ENCODE measurements around the gene ALOX15.
"Not testable (repeated sequence)": the region's sequence is repeated elsewhere in the genome, so short reads cannot be mapped to it uniquely, and the experiment has no call there.

The ALOX15 gene

GRCh38 chr17:4617590-4618351, 23.7 kb downstream of the ALOX15 start:
- no peak for DNase-seq (ENCODE audit: low read depth in 2 of 2)

GRCh38 chr17:4617090-4617489, 24.4 kb downstream of the ALOX15 start:
- no peak for DNase-seq (ENCODE audit: low read depth in 2 of 2)

- DNase-seq (ENCODE audit: low read depth in 2 of 2), result no peak
Observed at GRCh38 chr17:4616476-4616875, 25.0 kb downstream of the ALOX15 start.

- no peak for DNase-seq (ENCODE audit: low read depth in 2 of 2)
Observed at GRCh38 chr17:4610656-4611055, 30.8 kb downstream of the ALOX15 start.

- no peak for DNase-seq (ENCODE audit: low read depth in 2 of 2)
Observed at GRCh38 chr17:4610162-4610561, 31.3 kb downstream of the ALOX15 start.

GRCh38 chr17:4609761-4610160, 31.7 kb downstream of the ALOX15 start:
- no peak for DNase-seq (ENCODE audit: low read depth in 2 of 2)

GRCh38 chr17:4607773-4608187, 33.7 kb downstream of the ALOX15 start:
- DNase-seq (ENCODE audit: low read depth in 2 of 2), result no peak

GRCh38 chr17:4607261-4607741, 34.2 kb downstream of the ALOX15 start:
- no peak for DNase-seq (ENCODE audit: low read depth in 2 of 2)

- DNase-seq (ENCODE audit: low read depth in 2 of 2), result no peak
Observed at GRCh38 chr17:4605826-4606225, 35.7 kb downstream of the ALOX15 start.

GRCh38 chr17:4604736-4605135, 36.7 kb downstream of the ALOX15 start:
- not testable (repeated sequence) for DNase-seq (ENCODE audit: low read depth in 2 of 2)

- DNase-seq (ENCODE audit: low read depth in 2 of 2), result no peak
Observed at GRCh38 chr17:4604111-4604644, 37.3 kb downstream of the ALOX15 start.

- no peak for DNase-seq (ENCODE audit: low read depth in 2 of 2)
Observed at GRCh38 chr17:4602041-4602440, 39.4 kb downstream of the ALOX15 start.

GRCh38 chr17:4601326-4601725, 40.2 kb downstream of the ALOX15 start:
- no peak for DNase-seq (ENCODE audit: low read depth in 2 of 2)

GRCh38 chr17:4600563-4600962, 40.9 kb downstream of the ALOX15 start:
- DNase-seq (ENCODE audit: low read depth in 2 of 2), result no peak

GRCh38 chr17:4599505-4600281, 41.8 kb downstream of the ALOX15 start:
- DNase-seq (ENCODE audit: low read depth in 2 of 2), result no peak

GRCh38 chr17:4598776-4599504, 42.5 kb downstream of the ALOX15 start:
- no peak for DNase-seq (ENCODE audit: low read depth in 2 of 2)

- no peak for DNase-seq (ENCODE audit: low read depth in 2 of 2)
Observed at GRCh38 chr17:4597975-4598374, 43.5 kb downstream of the ALOX15 start.

- no peak for DNase-seq (ENCODE audit: low read depth in 2 of 2)
Observed at GRCh38 chr17:4596636-4597380, 44.7 kb downstream of the ALOX15 start.

GRCh38 chr17:4595685-4596342, 45.7 kb downstream of the ALOX15 start:
- DNase-seq (ENCODE audit: low read depth in 2 of 2), result not testable (repeated sequence)

GRCh38 chr17:4594931-4595684, 46.4 kb downstream of the ALOX15 start:
- peak; percentile 25 to 26 for DNase-seq (ENCODE audit: low read depth in 2 of 2)

Data from stimulated activated CD4-positive, alpha-beta T cell treated with anti-CD3 and anti-CD28 coated beads, Interleukin-15, amount 100 ng/mL, for 48 hours (primary cell).